GM12801 (cell line): ENCODE measurements around the gene MYBPH.

Experiments used
- CTCF ChIP-seq: IDR thresholded peaks from one replicate; pipeline ENCODE4 v1.5.1; 2011; ENCODE audit warnings: control low read depth; ENCODE audit not compliant: insufficient read length; ENCODE audit errors: extremely low read depth

The MYBPH gene

GRCh38 chr1:203163891-203164635 lies 11.6 kb downstream of the MYBPH start:
- TF ChIP-seq CTCF: no peak

GRCh38 chr1:203162403-203162802 lies 13.2 kb downstream of the MYBPH start:
- TF ChIP-seq CTCF: no peak

- no peak for TF ChIP-seq CTCF
These were observed 13.9 kb downstream of the MYBPH start for GRCh38 chr1:203161703-203162102.

- TF ChIP-seq CTCF: no peak
These were observed 14.5 kb downstream of the MYBPH start for GRCh38 chr1:203161175-203161574.

- no peak for TF ChIP-seq CTCF
These were observed 15.8 kb downstream of the MYBPH start for GRCh38 chr1:203159844-203160243.

GRCh38 chr1:203158960-203159665 lies 16.5 kb downstream of the MYBPH start:
- TF ChIP-seq CTCF: no peak

- TF ChIP-seq CTCF: no peak
These were observed 17.2 kb downstream of the MYBPH start for GRCh38 chr1:203158423-203158822.
